ENCODE results near the gene TMEM150A.
"Not testable (repeated sequence)": the region's sequence is repeated elsewhere in the genome, so short reads cannot be mapped to it uniquely, and the experiment has no call there.

TMEM150A gene

GRCh38 chr2:85611705-85612587, 9.4 kb upstream of the TMEM150A start, which contains the start of gene C2orf68:
Gene C2orf68, minus strand, starts transcription at chr2:85612066. Its CDS starts 82 bp downstream, at chr2:85611984.
- peak; percentile 70 for DNase-seq (ENCODE audit: low read depth)

GRCh38 chr2:85611217-85611704, 8.8 kb upstream of the TMEM150A start:
- DNase-seq (ENCODE audit: low read depth) = no peak

- DNase-seq (ENCODE audit: low read depth) = no peak
Observed at GRCh38 chr2:85607268-85608215, 5.0 kb upstream of the TMEM150A start.

GRCh38 chr2:85606116-85606455, 3.6 kb upstream of the TMEM150A start:
- no peak for DNase-seq (ENCODE audit: low read depth)

- DNase-seq (ENCODE audit: low read depth) = no peak
Observed at GRCh38 chr2:85605406-85606115, 3.1 kb upstream of the TMEM150A start.

GRCh38 chr2:85604568-85605339, 2.3 kb upstream of the TMEM150A start:
- DNase-seq (ENCODE audit: low read depth) = no peak

GRCh38 chr2:85604133-85604444, 1.6 kb upstream of the TMEM150A start:
- not testable (repeated sequence) for DNase-seq (ENCODE audit: low read depth)

- no peak for DNase-seq (ENCODE audit: low read depth)
Observed at GRCh38 chr2:85601771-85602475, 575 bp downstream of the TMEM150A start.

- no peak for DNase-seq (ENCODE audit: low read depth)
Observed at GRCh38 chr2:85600951-85601770, 1.3 kb downstream of the TMEM150A start.

GRCh38 chr2:85600235-85600575, 2.3 kb downstream of the TMEM150A start:
- no peak for DNase-seq (ENCODE audit: low read depth)

GRCh38 chr2:85599468-85600234, 2.8 kb downstream of the TMEM150A start:
- DNase-seq (ENCODE audit: low read depth) = no peak

GRCh38 chr2:85598594-85599340, 3.7 kb downstream of the TMEM150A start:
- DNase-seq (ENCODE audit: low read depth) = no peak

GRCh38 chr2:85597241-85597640, 5.3 kb downstream of the TMEM150A start:
- no peak for DNase-seq (ENCODE audit: low read depth)

GRCh38 chr2:85596486-85597143, 5.9 kb downstream of the TMEM150A start:
- DNase-seq (ENCODE audit: low read depth) = no peak

- no peak for DNase-seq (ENCODE audit: low read depth)
Observed at GRCh38 chr2:85596026-85596333, 6.5 kb downstream of the TMEM150A start.

GRCh38 chr2:85595301-85596025, 7.0 kb downstream of the TMEM150A start, which contains the start of gene RNF181:
Gene RNF181, plus strand, starts transcription at chr2:85595745. Its CDS starts 19 bp downstream, at chr2:85595764.
- peak; percentile 77 for DNase-seq (ENCODE audit: low read depth)

GRCh38 chr2:85594715-85595300, 7.7 kb downstream of the TMEM150A start:
- no peak for DNase-seq (ENCODE audit: low read depth)

Data from activated T-cell treated with anti-CD3 and anti-CD28 coated beads for 1 hour (primary cell).